GM18870 (cell line): ENCODE data around the gene SCN2A.
"Not testable (repeated sequence)": the region's sequence is repeated elsewhere in the genome, so short reads cannot be mapped to it uniquely, and the experiment has no call there.

Source experiments
- ATAC-seq: cut with Tn5 transposase; IDR thresholded peaks from one replicate; pipeline ENCODE4 v1.9.1; 2021; ENCODE audit warnings: moderate library complexity; ENCODE audit not compliant: unreplicated experiment

SCN2A gene

DNA sequence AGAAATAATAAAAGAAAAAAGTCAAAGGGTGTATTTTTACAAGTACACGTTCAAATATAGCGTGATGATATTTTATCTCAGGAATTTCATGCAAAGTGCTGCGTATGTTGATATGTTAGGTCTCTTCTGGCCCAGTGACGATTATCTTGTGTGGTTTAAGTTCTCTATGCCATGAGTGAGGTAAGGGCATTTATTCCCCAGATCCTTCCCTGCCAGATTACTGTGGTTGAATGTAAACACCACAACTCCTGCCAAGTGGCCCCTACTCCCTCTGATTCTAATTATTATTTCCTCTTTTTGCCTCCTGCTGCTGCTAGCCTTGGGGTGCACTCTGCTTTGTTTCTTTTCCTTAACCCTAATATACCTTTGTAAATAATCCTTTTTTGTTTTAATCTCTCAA is 12.2 kb downstream of the SCN2A start:
- ATAC-seq = no peak

DNA sequence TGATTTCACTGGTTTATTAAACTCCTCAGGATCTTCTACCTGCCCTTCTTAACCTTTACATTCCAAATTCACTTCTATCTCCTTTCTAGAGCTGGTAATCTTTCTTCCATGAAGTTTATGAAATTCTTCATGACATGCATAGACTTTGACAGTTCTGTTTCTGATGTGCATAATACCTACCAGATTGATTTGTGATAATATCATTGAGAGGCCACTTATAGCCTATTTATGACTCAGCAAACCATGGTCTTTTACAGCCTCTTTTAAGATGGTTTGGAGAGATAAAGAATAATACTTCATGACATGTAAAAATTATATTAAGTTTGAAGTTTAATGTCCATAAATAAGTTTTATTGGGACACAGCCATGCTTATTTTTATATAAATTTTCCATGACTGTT is 14.0 kb downstream of the SCN2A start:
- ATAC-seq = no peak

DNA sequence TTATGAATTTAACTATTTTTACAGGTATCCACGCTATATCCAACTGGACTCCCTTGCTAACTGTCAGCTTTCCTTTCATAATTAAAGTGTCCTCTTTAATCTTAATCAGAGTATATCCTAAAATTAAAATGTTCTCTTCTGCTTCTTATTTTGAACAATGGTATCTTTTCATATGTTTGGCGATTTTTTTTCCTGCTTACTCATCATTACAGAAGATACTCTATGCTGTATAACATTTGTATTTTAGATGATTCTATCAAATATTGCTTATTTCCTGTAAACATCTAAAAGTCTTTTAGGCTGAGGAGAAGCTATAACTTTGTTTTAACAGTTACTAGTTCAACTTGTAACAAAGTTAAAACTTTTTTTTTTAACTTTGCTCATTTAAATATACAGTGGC is 17.4 kb downstream of the SCN2A start:
- no peak for ATAC-seq

DNA sequence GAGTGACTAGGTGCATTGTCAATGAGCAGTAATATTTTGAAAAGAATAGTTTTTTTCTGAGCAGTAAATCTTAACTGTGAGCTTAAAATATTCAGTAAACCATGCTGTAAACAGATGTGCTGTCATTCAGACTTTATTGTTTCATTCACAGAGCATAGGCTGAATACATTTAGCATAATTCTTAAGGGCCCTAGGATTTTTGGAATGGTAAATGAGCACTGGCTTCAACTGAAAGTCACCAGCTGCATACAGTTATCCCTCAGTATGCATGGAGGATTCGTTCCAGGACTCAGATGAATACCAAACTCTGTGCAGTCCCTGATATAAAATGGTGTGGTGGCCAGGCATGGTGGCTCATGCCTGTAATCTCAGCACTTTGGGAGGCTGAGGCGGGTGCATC is 21.1 kb downstream of the SCN2A start:
- not testable (repeated sequence) for ATAC-seq

DNA sequence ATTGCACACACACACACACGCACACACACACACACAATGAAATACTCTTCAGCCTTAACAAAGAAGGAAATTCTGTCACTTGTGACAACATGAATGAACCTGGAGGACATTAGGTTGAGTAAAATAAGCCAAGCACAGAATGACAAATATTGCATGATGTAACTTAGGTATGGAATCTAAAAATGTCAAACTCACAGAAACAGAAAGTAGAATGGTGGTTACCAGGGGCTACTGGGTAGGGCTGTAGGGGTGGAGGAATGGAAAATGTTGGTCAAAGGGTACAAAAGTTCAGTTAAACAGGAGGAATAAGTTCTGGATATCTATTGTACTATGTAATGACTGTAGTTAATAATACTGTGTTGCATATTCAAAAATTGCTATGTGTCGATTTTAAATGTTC is 29.5 kb downstream of the SCN2A start:
- peak; percentile 93 for ATAC-seq

DNA sequence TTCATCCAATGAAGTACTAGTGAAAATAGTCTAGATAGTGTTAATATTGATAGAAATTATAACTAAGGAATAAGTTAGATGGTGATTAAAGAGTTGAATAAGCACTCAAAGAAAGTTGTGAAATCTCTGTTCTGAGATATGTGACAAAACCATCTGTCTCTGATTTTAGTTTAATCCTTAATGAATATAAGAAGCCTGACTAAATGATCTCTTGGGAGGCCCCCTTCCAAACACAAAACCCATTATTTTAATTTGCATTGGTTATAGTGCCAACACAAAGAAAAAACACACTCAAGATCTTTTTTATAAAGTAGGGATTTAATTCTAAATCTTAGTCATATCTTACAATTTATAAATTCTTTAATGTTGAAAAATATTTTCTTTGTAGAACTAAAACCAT is 34.0 kb downstream of the SCN2A start:
- no peak for ATAC-seq

DNA sequence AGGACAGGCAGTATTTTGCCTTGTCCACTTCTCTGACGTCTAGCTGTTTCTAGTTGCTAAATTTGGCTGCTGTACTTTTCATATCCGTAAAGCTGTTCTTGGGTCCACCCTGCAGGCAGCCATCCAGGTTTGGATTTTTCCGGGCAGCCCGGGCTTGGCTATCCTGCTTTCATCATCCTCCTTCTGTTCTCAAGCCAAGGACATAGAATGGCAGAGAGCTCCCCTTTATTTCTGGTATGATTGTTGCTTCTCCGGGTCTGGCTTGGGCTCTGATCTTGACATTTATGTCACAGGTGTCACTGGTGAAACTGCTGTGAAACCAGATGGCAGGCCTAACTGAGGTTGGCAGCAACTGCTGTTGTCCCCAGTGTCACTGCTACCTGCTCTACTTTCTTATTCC is 35.5 kb downstream of the SCN2A start:
- no peak for ATAC-seq

DNA sequence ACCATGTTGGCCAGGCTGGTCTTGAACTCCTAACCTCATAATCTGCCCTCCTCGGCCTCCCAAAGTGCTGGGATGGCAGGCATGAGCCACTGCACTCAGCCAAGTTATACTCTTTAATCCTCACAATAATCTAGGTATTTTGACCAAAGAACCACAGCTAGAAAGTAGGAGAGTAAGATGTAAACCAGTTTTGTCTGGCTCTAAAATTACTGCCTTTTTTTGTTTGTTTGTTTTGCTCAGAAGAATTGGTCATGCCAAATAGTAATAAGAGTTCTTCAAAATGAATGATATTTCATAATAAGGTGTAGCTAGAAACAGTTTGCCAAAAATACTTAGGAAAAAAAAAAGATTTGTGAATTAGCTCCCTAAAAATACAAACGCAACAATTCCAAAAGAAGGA is 36.7 kb downstream of the SCN2A start:
- no peak for ATAC-seq

DNA sequence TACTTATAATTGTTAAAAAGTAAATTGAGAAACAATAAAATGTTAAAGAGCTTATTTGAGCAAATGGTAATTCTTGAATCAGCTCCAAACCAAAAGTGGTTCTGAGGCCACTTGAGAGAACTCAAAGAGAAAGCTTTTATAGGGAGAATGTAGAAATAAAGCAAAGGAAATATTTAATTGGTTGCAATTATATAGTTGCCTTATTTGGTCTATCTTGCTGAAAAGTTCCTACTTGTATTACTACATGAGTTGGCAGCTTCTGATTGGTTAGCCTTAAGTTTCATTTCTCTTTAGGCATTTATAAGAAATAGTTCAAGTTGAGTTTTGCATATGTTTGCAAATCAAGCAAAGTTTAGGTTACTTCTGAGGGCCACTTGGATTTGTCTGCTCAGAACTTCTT is 38.1 kb downstream of the SCN2A start:
- no peak for ATAC-seq

DNA sequence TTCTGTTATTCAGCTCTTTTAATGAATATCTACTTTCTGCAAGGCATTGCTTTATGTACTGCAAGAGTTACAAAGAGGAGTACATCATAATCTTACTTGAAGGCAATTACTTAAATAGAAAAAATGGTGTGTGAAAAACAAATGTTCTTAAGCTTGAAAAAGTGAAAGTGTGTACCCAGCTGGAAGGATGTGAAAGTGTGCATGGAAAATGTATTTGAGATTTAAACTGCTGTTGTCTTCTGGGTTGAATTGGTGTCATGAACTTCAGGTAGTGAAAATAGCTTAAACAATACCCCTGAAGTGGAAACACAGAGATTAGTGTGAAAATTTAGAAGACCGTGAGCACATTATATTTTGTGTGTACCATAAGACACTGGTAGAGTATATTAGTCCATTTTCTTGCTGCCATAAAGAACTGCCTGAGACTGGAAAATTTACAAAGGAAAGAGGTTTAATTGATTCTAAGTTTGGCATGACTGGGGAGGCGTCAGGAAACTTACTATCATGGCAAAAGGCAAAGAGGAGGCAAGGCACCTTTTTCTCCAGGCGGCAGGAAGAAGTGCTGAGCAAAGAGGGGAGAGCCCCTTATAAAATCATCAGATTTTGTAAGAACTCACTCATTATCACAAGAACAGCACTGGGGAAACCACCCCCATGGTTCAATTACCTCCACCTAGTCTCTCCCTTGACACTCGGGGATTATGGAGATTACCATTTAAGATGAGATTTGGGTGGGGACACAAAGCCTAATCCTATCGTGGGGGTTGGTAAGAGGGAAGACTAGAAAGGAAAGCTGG is 38.8 kb downstream of the SCN2A start:
- no peak for ATAC-seq

DNA sequence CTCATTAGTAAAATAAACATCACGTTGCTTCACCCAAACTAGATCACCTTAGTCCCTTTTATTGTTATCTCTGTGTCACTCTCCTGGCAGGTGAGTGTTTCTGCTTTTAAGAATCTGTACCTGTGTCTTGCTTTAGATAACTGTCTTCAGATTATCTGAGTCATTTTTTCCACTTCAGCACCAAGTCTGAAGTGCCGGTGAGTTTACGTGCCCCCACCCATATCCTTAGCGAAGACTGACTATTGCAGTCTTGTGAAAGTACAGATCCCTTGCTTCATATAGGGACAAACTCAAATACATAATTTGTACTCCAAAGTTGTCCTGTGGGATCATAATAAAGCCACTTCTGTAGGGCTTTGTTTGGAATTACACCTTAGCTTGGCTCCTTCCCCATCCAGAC is 41.1 kb downstream of the SCN2A start:
- ATAC-seq = no peak

DNA sequence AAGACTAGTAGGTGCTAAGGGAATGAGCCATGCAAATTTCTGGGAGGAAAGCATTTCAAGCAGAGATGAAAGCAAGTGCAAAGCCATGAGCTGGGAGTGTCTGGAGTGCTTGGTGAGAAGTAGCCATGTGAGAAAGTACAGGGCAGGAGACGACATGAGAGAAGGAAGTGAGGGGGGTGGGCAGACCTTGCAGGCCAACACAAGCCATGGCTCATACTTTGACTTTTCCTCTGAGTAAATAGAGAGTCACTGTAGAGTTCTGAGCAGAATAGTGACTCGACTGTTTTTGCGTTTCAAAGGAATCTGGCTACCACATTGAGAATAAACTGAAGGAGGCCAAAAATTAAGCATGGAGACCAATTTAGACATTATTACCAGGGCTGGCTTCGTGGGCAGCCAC is 42.2 kb downstream of the SCN2A start:
- ATAC-seq = no peak

DNA sequence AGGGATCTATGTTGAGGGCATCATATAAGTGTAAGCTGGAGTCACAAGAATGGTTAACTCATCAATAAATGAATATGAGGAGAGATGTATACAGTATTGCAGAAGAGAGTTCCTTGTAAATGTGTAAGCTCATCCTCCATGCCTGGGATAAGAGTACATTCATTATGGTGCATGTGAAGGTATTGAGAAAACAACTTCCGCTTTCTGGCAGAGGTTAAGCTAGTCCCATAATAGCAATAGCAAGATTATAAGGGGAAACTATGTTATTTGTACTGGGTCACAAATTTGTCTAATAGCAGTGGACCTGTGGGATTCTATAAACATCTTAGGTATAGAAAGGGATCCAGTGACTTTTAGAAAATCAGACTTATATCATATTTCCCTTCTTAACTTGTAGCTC is 44.1 kb downstream of the SCN2A start:
- ATAC-seq = no peak

DNA sequence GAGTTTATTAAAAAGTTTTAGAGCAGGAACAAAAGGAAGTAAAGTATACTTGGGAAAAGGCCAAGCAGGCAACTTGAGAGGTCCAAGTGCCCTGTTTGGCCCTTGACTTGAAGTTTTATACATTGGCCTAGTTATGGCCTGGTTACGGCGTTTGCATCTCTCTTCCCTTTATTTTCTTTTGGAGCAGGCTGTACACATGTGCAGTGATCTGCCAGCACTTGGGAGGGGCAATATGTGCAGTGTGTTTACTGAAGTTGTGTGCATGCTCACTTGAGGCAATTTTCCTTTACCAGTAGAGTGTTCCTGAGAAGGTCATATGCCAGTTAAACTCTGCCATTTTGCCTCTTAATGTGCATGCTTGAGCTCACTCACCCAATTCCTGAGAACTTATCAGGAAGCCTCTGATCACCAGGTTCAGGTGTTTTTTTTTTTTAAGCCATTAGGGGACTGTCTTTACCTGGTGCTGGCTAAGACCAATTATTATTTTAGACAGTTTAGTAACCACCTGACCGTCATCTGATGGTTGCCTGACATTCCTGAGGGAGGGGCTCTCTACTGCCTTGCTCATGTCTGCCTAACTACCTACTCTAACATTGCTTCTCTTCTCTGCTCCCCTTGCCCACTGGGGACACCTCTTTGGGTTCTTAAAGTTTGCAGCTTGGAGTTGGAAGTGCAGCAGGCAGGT is 48.0 kb downstream of the SCN2A start:
- no peak for ATAC-seq

DNA sequence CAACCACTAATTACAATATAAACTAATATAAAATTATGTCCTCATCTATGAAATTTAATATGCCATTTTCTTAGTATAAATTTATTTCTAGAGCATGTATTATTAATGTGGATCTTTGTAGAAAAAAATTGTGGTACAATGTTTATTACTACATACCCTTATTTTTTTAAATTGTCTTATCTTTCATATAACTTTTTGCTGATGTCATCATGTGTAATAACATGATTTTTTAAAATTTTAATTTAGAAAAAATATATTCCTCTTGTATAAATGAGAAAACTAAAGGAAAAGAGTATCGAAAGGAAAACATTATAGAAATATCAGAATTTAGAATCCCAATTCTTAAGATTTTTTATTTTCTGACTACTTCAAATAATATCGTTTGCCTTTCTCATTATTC is 49.9 kb downstream of the SCN2A start:
- ATAC-seq = no peak

DNA sequence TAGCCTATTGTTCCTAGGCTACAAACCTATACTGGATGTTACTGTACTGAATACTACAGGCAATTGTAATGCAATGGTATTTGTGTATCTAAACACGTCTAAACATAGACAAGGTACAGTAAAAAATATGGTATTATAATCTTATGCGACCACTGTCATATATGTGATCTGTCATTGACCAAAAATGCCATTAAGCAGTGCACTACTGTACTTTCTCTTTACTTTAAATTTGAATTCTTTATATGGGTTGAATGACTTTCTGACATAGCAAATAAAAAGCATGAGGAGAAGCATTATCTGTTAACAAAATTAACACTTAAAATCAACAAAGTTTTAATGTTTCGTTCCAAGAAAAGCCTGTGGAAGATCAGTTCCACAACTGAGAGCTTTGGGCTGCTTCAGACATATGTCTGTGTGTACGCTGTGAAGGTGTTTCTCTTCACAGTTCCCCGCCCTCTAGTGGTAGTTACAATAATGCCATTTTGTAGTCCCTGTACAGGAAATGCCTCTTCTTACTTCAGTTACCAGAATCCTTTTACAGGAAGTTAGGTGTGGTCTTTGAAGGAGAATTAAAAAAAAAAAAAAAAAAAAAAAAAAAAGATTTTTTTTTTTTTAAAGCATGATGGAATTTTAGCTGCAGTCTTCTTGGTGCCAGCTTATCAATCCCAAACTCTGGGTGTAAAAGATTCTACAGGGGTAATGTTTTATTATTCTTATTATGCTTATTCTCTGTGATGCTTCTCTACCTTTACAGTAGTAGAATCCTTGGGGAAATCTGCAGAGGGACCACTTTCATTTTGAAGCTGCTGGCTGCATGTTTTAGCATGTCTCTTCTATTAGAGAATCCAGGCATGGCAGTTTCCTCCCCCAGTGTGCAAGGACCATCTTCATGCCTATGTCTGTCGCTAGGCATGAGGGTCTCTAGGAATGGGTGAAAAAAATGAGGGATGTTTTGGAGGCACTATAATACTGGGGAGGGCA is 54.5 kb downstream of the SCN2A start:
- peak; percentile 100 for ATAC-seq

DNA sequence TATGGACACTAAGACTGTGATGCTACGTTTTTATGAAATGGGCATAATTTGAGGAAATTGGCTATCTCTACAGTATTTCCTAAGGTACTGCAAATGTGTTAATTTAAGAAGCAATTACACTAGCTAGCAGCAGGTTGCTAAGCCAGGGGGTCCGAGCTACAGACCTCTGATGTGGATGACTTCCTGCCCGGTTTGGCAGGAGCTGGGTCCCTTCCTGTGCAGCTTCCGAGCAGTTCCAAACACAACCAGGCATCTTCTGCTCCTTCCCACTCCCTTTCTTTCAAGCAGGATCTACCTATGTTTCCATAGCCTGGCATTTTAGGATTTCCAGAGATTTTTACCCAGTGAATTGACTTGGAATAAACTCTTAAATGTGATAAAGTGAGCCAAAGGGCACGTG is 55.7 kb downstream of the SCN2A start:
- ATAC-seq = no peak

DNA sequence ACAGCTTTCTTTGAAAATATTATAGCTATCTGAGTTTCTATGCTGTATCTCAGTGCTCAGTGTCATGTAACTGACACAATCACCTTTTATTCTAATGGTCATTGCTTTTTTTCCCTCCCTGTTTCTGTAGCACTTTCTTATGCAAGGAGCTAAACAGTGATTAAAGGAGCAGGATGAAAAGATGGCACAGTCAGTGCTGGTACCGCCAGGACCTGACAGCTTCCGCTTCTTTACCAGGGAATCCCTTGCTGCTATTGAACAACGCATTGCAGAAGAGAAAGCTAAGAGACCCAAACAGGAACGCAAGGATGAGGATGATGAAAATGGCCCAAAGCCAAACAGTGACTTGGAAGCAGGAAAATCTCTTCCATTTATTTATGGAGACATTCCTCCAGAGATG is 56.4 kb downstream of the SCN2A start:
- ATAC-seq = no peak

DNA sequence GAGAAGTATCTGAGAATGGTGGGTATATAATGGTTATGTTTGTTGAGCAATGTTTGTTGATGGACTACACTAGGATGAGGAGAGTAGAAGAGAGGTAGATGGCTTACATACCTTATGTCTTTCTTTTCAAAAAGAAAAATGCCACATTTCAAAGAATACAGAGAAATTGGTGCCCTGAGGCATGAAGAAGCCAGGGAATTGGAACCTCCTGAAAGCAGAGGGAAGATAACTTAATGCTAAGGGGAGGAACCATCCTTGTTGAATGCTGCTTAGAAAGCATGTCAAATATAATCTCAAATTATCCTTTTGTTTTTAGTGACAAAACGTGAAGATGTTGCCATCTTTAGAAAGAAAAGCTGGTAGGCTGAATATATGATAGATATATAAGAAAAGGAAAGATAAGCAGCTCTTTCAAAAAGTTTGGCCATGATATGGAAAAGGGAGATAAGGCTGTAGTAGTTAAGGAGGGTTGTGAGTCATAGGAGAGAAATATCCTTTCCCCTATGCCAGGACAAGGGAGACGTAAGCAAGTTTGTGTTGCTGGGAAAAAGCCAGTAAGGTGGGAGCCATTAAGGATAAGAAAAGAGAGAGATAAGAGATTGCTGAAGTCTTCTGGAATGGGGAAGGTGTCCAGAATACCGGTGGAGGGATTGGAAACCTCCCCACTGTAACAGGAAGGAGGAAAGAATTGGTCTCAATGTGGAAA is 66.3 kb downstream of the SCN2A start:
- no peak for ATAC-seq

DNA sequence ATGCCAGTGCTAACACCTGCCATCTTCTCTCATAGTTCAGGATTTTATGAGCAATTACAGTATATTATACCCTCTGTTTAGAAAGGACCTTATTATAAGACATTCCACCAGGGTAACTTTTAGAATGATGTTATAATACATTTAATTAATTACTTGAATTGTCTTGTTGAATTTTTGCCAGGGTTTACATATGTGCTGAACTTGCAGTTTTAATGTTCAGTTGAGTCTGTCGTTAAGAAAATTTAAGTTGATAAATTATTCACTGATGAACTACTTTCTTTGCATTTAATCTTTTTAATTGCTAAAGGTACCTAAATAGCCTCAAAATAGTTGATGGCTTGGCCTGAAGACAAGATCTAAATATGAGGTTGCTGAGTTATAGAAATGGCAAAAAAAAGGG is 68.1 kb downstream of the SCN2A start:
- ATAC-seq = no peak

DNA sequence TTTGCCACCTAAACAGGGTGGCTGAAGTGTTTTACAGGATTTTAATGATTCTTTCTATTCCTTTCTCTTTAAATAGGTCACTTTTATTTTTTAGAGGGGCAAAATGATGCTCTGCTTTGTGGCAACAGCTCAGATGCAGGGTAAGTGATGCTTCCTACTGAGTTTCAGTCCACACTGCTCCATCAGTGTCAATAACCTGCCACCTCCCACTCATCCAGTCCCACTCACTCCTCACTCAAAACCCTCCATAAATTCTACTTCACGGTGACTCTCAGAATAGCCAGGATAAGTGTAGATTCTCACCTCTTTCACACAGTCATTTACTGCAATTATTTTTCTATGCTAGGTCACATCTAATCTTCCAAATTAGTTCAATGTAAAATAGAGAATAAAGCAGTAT is 72.7 kb downstream of the SCN2A start:
- no peak for ATAC-seq
